H1 (cell line): ENCODE results near the gene GALR2. TPM values are rescaled to one million over a fixed set of nuclear protein-coding genes. Genes with fewer than 3 reads are reported as not detected.

Source experiments
- EZH2 ChIP-seq: fragments of 200-600 bp; sonication (generic); IDR thresholded peaks from 2 replicates; pipeline ENCODE4 v1.7.1; 2012; ENCODE audit warnings: low read depth, mild to moderate bottlenecking, moderate library complexity, low read length, inconsistent platforms; ENCODE audit not compliant: severe bottlenecking
- FOSL1 ChIP-seq: IDR thresholded peaks from 2 replicates; pipeline ENCODE4 v1.6.1; 2011; ENCODE audit warnings: mild to moderate bottlenecking, low read depth, low read length, moderate library complexity; ENCODE audit not compliant: insufficient read depth
- SAP30 ChIP-seq: fragments of 300-600 bp; sonication (generic); IDR thresholded peaks from 2 replicates; pipeline ENCODE4 v1.7.1; 2012; ENCODE audit warnings: low read length, moderate library complexity, mild to moderate bottlenecking, inconsistent platforms; ENCODE audit not compliant: insufficient read depth, insufficient replicate concordance
- SIRT6 ChIP-seq: IDR thresholded peaks from one replicate; pipeline ENCODE4 v1.7.1; 2012; ENCODE audit warnings: low read length, inconsistent platforms
- TAF7 ChIP-seq: optimal IDR thresholded peaks from 2 replicates; pipeline ENCODE3; 2011; ENCODE audit warnings: low read depth, mild to moderate bottlenecking, inconsistent platforms, low read length, moderate library complexity, borderline replicate concordance
- USF2 ChIP-seq: IDR thresholded peaks from 2 replicates; pipeline ENCODE4 v1.6.1; 2011; ENCODE audit warnings: low read length, improper control_type of control experiment
- polyA plus RNA-seq, 7 experiments: library from polyadenylated mRNA; depleted of rRNA in 3 of 7; stranded (reverse) in 5 of 7; unstranded in 2 of 7; fragments of >200 nt in 5 of 7; fragments of 200-250 nt in 2 of 7; gene quantifications; 1 replicate in 5 of 7; 2 replicates in 1 of 7; 4 replicates in 1 of 7; pipeline versions ENCODE4 v1.2.1 to v1.2.3, GENCODE V29; 2011 to 2013; ENCODE audit warnings: missing spikeins in 2 of 7, mixed read lengths in 2 of 7
- total RNA-seq: library from RNA; stranded (reverse); fragmentation: NEBNext Ultra II Directional; extraction: Animal tissue kit (Norgen Biotek cat#: 25700); gene quantifications from 2 replicates; pipeline ENCODE4 v1.2.1, GENCODE V29; 2021
- TF ChIP-seq, protein P1 (sequence below): fragments of 300-600 bp; sonication (generic); IDR thresholded peaks from 2 replicates; pipeline ENCODE4 v1.7.1; 2012; ENCODE audit warnings: low read length, moderate library complexity, mild to moderate bottlenecking, inconsistent platforms; ENCODE audit not compliant: insufficient replicate concordance

The GALR2 gene
- total and polyA plus RNA-seq, 2 of the 8 experiments (the other 6 are each of a cell fraction or from before 2014, with no cell fraction given), result 0.86 to 2.2 TPM

- TF ChIP-seq USF2 (no peak), SIRT6 (no peak), SAP30 (no peak), TAF7 (no peak), FOSL1 (no peak), EZH2 (no peak)
- TF ChIP-seq, protein P1, sequence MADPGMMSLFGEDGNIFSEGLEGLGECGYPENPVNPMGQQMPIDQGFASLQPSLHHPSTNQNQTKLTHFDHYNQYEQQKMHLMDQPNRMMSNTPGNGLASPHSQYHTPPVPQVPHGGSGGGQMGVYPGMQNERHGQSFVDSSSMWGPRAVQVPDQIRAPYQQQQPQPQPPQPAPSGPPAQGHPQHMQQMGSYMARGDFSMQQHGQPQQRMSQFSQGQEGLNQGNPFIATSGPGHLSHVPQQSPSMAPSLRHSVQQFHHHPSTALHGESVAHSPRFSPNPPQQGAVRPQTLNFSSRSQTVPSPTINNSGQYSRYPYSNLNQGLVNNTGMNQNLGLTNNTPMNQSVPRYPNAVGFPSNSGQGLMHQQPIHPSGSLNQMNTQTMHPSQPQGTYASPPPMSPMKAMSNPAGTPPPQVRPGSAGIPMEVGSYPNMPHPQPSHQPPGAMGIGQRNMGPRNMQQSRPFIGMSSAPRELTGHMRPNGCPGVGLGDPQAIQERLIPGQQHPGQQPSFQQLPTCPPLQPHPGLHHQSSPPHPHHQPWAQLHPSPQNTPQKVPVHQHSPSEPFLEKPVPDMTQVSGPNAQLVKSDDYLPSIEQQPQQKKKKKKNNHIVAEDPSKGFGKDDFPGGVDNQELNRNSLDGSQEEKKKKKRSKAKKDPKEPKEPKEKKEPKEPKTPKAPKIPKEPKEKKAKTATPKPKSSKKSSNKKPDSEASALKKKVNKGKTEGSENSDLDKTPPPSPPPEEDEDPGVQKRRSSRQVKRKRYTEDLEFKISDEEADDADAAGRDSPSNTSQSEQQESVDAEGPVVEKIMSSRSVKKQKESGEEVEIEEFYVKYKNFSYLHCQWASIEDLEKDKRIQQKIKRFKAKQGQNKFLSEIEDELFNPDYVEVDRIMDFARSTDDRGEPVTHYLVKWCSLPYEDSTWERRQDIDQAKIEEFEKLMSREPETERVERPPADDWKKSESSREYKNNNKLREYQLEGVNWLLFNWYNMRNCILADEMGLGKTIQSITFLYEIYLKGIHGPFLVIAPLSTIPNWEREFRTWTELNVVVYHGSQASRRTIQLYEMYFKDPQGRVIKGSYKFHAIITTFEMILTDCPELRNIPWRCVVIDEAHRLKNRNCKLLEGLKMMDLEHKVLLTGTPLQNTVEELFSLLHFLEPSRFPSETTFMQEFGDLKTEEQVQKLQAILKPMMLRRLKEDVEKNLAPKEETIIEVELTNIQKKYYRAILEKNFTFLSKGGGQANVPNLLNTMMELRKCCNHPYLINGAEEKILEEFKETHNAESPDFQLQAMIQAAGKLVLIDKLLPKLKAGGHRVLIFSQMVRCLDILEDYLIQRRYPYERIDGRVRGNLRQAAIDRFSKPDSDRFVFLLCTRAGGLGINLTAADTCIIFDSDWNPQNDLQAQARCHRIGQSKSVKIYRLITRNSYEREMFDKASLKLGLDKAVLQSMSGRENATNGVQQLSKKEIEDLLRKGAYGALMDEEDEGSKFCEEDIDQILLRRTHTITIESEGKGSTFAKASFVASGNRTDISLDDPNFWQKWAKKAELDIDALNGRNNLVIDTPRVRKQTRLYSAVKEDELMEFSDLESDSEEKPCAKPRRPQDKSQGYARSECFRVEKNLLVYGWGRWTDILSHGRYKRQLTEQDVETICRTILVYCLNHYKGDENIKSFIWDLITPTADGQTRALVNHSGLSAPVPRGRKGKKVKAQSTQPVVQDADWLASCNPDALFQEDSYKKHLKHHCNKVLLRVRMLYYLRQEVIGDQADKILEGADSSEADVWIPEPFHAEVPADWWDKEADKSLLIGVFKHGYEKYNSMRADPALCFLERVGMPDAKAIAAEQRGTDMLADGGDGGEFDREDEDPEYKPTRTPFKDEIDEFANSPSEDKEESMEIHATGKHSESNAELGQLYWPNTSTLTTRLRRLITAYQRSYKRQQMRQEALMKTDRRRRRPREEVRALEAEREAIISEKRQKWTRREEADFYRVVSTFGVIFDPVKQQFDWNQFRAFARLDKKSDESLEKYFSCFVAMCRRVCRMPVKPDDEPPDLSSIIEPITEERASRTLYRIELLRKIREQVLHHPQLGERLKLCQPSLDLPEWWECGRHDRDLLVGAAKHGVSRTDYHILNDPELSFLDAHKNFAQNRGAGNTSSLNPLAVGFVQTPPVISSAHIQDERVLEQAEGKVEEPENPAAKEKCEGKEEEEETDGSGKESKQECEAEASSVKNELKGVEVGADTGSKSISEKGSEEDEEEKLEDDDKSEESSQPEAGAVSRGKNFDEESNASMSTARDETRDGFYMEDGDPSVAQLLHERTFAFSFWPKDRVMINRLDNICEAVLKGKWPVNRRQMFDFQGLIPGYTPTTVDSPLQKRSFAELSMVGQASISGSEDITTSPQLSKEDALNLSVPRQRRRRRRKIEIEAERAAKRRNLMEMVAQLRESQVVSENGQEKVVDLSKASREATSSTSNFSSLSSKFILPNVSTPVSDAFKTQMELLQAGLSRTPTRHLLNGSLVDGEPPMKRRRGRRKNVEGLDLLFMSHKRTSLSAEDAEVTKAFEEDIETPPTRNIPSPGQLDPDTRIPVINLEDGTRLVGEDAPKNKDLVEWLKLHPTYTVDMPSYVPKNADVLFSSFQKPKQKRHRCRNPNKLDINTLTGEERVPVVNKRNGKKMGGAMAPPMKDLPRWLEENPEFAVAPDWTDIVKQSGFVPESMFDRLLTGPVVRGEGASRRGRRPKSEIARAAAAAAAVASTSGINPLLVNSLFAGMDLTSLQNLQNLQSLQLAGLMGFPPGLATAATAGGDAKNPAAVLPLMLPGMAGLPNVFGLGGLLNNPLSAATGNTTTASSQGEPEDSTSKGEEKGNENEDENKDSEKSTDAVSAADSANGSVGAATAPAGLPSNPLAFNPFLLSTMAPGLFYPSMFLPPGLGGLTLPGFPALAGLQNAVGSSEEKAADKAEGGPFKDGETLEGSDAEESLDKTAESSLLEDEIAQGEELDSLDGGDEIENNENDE, result no peak
Measured at GRCh38 chr17:76034428-76035350, 39.9 kb upstream of the GALR2 start (continued).
